ENCODE measurements around the gene RIMBP2. TPM values are rescaled to one million over a fixed set of nuclear protein-coding genes. Genes with fewer than 3 reads are reported as not detected.

The RIMBP2 gene
- total RNA-seq, 8 experiments from 2014 or later: 0.09 to 24.7 (median 13.0) TPM

- no peak for ATAC-seq (replicated peaks in 6 of 8)
- in situ Hi-C loops (cut with MboI; ENCODE audit: low pct_unique_long_range_greater_than_20kb in 2 of 9, low sequenced_read_pairs in 9 of 9, unreplicated experiment in 9 of 9): no loop called here
- WGBS, 10 experiments: 13 to 100% (median 73%) methylated on average over 1 to 5 of the region's 8 CpGs; no CpG with 5 or more reads in 2 of the 10 experiments
Measured at GRCh38 chr12:130495156-130495555, 220.9 kb downstream of the RIMBP2 start.

GRCh38 chr12:130494736-130495135, 221.4 kb downstream of the RIMBP2 start:
- 39 to 100% (median 93%) methylated on average over 1 to 6 of the region's 8 CpGs; no CpG with 5 or more reads in 7 of the 10 experiments for WGBS, 10 experiments
- in situ Hi-C loops (cut with MboI; ENCODE audit: low pct_unique_long_range_greater_than_20kb in 2 of 9, low sequenced_read_pairs in 9 of 9, unreplicated experiment in 9 of 9): no loop called here
- H3K27ac ChIP-seq: no peak overlapping the region
- ATAC-seq (replicated peaks in 6 of 8): no peak
- H3K4me1 ChIP-seq (replicated peaks in 1 of 2): peaks cover 0 to 10% of the 10 kb centered on the region in 2 donors
- no peak overlapping the region for H3K4me3 ChIP-seq

More at GRCh38 chr12:130495156-130495555, 220.9 kb downstream of the RIMBP2 start:
- peaks cover 0 to 10% of the 10 kb centered on the region in 2 donors for H3K4me1 ChIP-seq (replicated peaks in 1 of 2)
- H3K4me3 ChIP-seq: no peak overlapping the region
- no peak overlapping the region for H3K27ac ChIP-seq

- ATAC-seq (replicated peaks in 6 of 8): no peak
- no peak overlapping the region for H3K27ac ChIP-seq
- 30 to 100% (median 63%) methylated on average over 2 to 4 of the region's 13 CpGs; no CpG with 5 or more reads in 5 of the 10 experiments for WGBS, 10 experiments
- H3K4me3 ChIP-seq: no peak overlapping the region
- in situ Hi-C loops (cut with MboI; ENCODE audit: low pct_unique_long_range_greater_than_20kb in 2 of 9, low sequenced_read_pairs in 9 of 9, unreplicated experiment in 9 of 9): no loop called here
- H3K4me1 ChIP-seq (replicated peaks in 1 of 2): peaks cover 0 to 10% of the 10 kb centered on the region in 2 donors
Measured at GRCh38 chr12:130493951-130494350, 222.1 kb downstream of the RIMBP2 start.

- WGBS, 10 experiments: 0 to 72% (median 45%) methylated on average over 2 to 16 of the region's 32 CpGs; no CpG with 5 or more reads in 1 of the 10 experiments
- in situ Hi-C loops (cut with MboI; ENCODE audit: low pct_unique_long_range_greater_than_20kb in 2 of 9, low sequenced_read_pairs in 9 of 9, unreplicated experiment in 9 of 9): no loop called here
- Histone ChIP-seq H3K4me3 (no peak overlapping the region), H3K27ac (no peak overlapping the region), H3K4me1 (replicated peaks in 1 of 2) (peaks cover 0 to 12% of the 10 kb centered on the region in 2 donors)
- peak in 4 of 8 experiments; percentile 39 to 67 (median 60) for ATAC-seq (replicated peaks in 6 of 8)
Measured at GRCh38 chr12:130491421-130492357, 224.4 kb downstream of the RIMBP2 start.

- no peak overlapping the region for H3K4me3 ChIP-seq
- peaks cover 0 to 12% of the 10 kb centered on the region in 2 donors for H3K4me1 ChIP-seq (replicated peaks in 1 of 2)
- no peak overlapping the region for H3K27ac ChIP-seq
- ATAC-seq (replicated peaks in 6 of 8): no peak
- 30 to 100% (median 47%) methylated on average over 1 to 2 of the region's 10 CpGs; no CpG with 5 or more reads in 7 of the 10 experiments for WGBS, 10 experiments
- in situ Hi-C loops (cut with MboI; ENCODE audit: low pct_unique_long_range_greater_than_20kb in 2 of 9, low sequenced_read_pairs in 9 of 9, unreplicated experiment in 9 of 9): no loop called here
Measured at GRCh38 chr12:130490674-130491073, 225.4 kb downstream of the RIMBP2 start.

- WGBS, 10 experiments: 16 to 100% (median 74%) methylated on average over 1 to 7 of the region's 7 CpGs; no CpG with 5 or more reads in 4 of the 10 experiments
- Histone ChIP-seq H3K4me1 (replicated peaks in 1 of 2) (peaks cover 0 to 12% of the 10 kb centered on the region in 2 donors), H3K4me3 (no peak overlapping the region), H3K27ac (no peak overlapping the region)
- no peak for ATAC-seq (replicated peaks in 6 of 8)
- in situ Hi-C loops (cut with MboI; ENCODE audit: low pct_unique_long_range_greater_than_20kb in 2 of 9, low sequenced_read_pairs in 9 of 9, unreplicated experiment in 9 of 9): no loop called here
Measured at GRCh38 chr12:130489293-130489692, 226.8 kb downstream of the RIMBP2 start.

DNA sequence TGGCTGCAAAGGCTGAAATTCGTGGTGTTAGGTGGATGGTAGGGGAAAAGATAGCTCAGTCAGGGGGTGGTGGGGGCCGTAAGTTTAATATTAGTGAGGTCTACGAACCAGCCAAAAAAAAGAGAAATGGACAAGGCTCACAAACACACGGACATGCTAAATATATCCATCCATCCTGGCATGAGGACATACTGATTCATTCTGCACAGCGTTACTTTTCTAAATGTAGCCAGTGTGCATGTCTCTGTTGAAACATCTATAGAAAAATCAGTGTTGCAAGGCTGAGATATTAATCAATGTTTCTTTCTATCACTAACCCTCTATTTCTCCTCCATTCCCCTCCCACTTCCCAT, 227.8 kb downstream of the RIMBP2 start:
- no peak overlapping the region for H3K27ac ChIP-seq
- in situ Hi-C loops (cut with MboI; ENCODE audit: low pct_unique_long_range_greater_than_20kb in 2 of 9, low sequenced_read_pairs in 9 of 9, unreplicated experiment in 9 of 9): no loop called here

GRCh38 chr12:130487636-130488357, 228.3 kb downstream of the RIMBP2 start:
- ATAC-seq (replicated peaks in 6 of 8): no peak
- WGBS, 10 experiments: 7 to 88% (median 48%) methylated on average over 1 to 8 of the region's 11 CpGs; no CpG with 5 or more reads in 1 of the 10 experiments
- in situ Hi-C loops (cut with MboI; ENCODE audit: low pct_unique_long_range_greater_than_20kb in 2 of 9, low sequenced_read_pairs in 9 of 9, unreplicated experiment in 9 of 9): no loop called here

More for the DNA sequence above, 227.8 kb downstream of the RIMBP2 start:
- no peak for ATAC-seq (replicated peaks in 6 of 8)
- WGBS, 10 experiments: 8 to 80% (median 49%) methylated on average over 2 to 5 of the region's 5 CpGs; no CpG with 5 or more reads in 4 of the 10 experiments
- Histone ChIP-seq H3K4me3 (no peak overlapping the region), H3K4me1 (replicated peaks in 1 of 2) (peaks cover 0 to 12% of the 10 kb centered on the region in 2 donors)

DNA sequence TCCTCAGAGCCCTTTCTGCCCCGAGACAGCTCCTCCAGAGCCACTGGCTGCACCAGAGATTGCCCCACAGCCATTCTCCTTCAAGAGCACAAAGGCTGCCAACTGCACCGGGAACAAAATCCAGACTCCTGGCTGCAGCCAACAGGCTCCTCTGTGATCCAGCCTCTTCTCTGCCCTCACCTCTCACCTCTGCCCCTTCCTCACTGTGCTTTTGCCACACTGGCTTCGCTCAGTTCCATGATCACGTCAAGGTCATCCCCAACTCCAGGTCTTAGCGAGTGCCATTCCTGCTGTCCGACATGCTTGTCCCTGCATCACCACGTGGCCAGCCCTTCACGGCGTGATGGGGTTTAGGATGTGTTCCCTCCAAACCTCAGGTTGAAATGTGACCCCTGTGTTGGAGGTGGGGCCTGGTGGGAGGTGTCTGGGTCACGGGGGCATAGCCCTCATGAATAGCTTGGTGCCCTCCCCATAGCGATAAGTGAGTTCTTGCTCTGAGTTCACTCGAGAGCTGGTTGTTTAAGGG, 229.1 kb downstream of the RIMBP2 start:
- ATAC-seq (replicated peaks in 6 of 8): no peak
- WGBS, 10 experiments: 27 to 85% (median 79%) methylated on average over 1 to 8 of the region's 12 CpGs; no CpG with 5 or more reads in 4 of the 10 experiments
- Histone ChIP-seq H3K27ac (no peak overlapping the region), H3K4me3 (no peak overlapping the region), H3K4me1 (replicated peaks in 1 of 2) (peaks cover 0 to 7% of the 10 kb centered on the region in 2 donors)
- in situ Hi-C loops (cut with MboI; ENCODE audit: low pct_unique_long_range_greater_than_20kb in 2 of 9, low sequenced_read_pairs in 9 of 9, unreplicated experiment in 9 of 9): no loop called here

More at GRCh38 chr12:130487636-130488357, 228.3 kb downstream of the RIMBP2 start:
- Histone ChIP-seq H3K27ac (no peak overlapping the region), H3K4me3 (no peak overlapping the region), H3K4me1 (replicated peaks in 1 of 2) (peaks cover 0 to 12% of the 10 kb centered on the region in 2 donors)

GRCh38 chr12:130486146-130486435, 230.0 kb downstream of the RIMBP2 start:
- 0 to 100% (median 50%) methylated on average over 1 to 5 of the region's 10 CpGs; no CpG with 5 or more reads in 5 of the 10 experiments for WGBS, 10 experiments
- Histone ChIP-seq H3K4me1 (replicated peaks in 1 of 2) (peaks cover 0 to 2% of the 10 kb centered on the region in 2 donors), H3K4me3 (no peak overlapping the region), H3K27ac (no peak overlapping the region)
- ATAC-seq (replicated peaks in 6 of 8): no peak
- in situ Hi-C loops (cut with MboI; ENCODE audit: low pct_unique_long_range_greater_than_20kb in 2 of 9, low sequenced_read_pairs in 9 of 9, unreplicated experiment in 9 of 9): no loop called here

GRCh38 chr12:130485291-130486145, 230.6 kb downstream of the RIMBP2 start:
- no peak for ATAC-seq (replicated peaks in 6 of 8)
- Histone ChIP-seq H3K4me1 (replicated peaks in 1 of 2) (peaks cover 0 to 2% of the 10 kb centered on the region in 2 donors), H3K27ac (no peak overlapping the region), H3K4me3 (no peak overlapping the region)
- in situ Hi-C loops (cut with MboI; ENCODE audit: low pct_unique_long_range_greater_than_20kb in 2 of 9, low sequenced_read_pairs in 9 of 9, unreplicated experiment in 9 of 9): no loop called here
- WGBS, 10 experiments: 40 to 94% (median 86%) methylated on average over 1 to 19 of the region's 22 CpGs; no CpG with 5 or more reads in 3 of the 10 experiments

GRCh38 chr12:130484221-130484620, 231.9 kb downstream of the RIMBP2 start:
- in situ Hi-C loops (cut with MboI; ENCODE audit: low pct_unique_long_range_greater_than_20kb in 2 of 9, low sequenced_read_pairs in 9 of 9, unreplicated experiment in 9 of 9): no loop called here
- Histone ChIP-seq H3K4me1 (replicated peaks in 1 of 2) (peaks cover 0 to 2% of the 10 kb centered on the region in 2 donors), H3K27ac (no peak overlapping the region), H3K4me3 (no peak overlapping the region)
- 17 to 100% (median 40%) methylated on average over 1 to 4 of the region's 11 CpGs; no CpG with 5 or more reads in 7 of the 10 experiments for WGBS, 10 experiments
- ATAC-seq (replicated peaks in 6 of 8): no peak

Data from motor neuron (in vitro differentiated cells).